B cell (primary cell): Measurements from ENCODE around the gene MBOAT1. TPM values are rescaled to one million over a fixed set of nuclear protein-coding genes. Genes with fewer than 3 reads are reported as not detected.

Experiments
- ATAC-seq: fragments of 200-7000 bp; cut with Tn5 transposase; one replicate; pipeline ENCODE4 v1.10.0; 2021; ENCODE audit warnings: low read depth, mild to moderate bottlenecking, moderate number of reproducible peaks, moderate library complexity
- CTCF ChIA-PET: fragments of 350-600 bp; sonication (Branson Sonifier 250); formaldehyde crosslinking; loops from one replicate; lab custom pipeline; 2021; ENCODE audit warnings: antibody characterized with exemption, inconsistent platforms; lab: Charles Lee
- POLR2A ChIA-PET: fragments of 350-600 bp; sonication (Branson Sonifier 250); formaldehyde crosslinking; loops from one replicate; lab custom pipeline; 2021; ENCODE audit warnings: antibody characterized with exemption; lab: Charles Lee
- DNase-seq: peaks from one replicate; pipeline ENCODE4 v3.0.0; 2013
- H2AFZ ChIP-seq: 2 replicates; pipeline ENCODE4 v1.6.1; 2012; ENCODE audit warnings: mild to moderate bottlenecking, low read depth, low read length; ENCODE audit not compliant: insufficient read depth, poor library complexity, severe bottlenecking
- H3K27ac ChIP-seq, 2 donors: 1 replicate in 1 of 2; 2 replicates in 1 of 2; pipeline ENCODE4 v1.5.1; 2012 to 2013; ENCODE audit warnings: low read length in 2 of 2, mild to moderate bottlenecking in 2 of 2, moderate library complexity in 1 of 2
- H3K27me3 ChIP-seq, 4 experiments: fragments of 200-600 bp in 1 of 4; sonication (generic) in 1 of 4; replicated peaks in 1 of 4; 1 replicate in 2 of 4; 2 replicates in 2 of 4; pipeline versions ENCODE4 v1.6.1 to v1.7.0; 2013 to 2016; ENCODE audit warnings: low read length in 3 of 4, mild to moderate bottlenecking in 2 of 4, mixed read lengths in 1 of 4, moderate library complexity in 1 of 4; ENCODE audit not compliant: insufficient read depth in 4 of 4, control insufficient read depth in 3 of 4; ENCODE audit errors: control extremely low read depth in 1 of 4
- H3K36me3 ChIP-seq, 2 experiments: replicated peaks in 1 of 2; 1 replicate in 1 of 2; 2 replicates in 1 of 2; pipeline versions ENCODE4 v1.6.1 to v1.7.1; 2013; ENCODE audit warnings: low read length in 1 of 2; ENCODE audit not compliant: insufficient read depth in 2 of 2, control insufficient read depth in 1 of 2; ENCODE audit errors: control extremely low read depth in 1 of 2, extremely low read depth in 1 of 2
- H3K4me1 ChIP-seq, 2 donors: fragments of 200-600 bp in 1 of 2; sonication (generic) in 1 of 2; 1 replicate in 1 of 2; 2 replicates in 1 of 2; pipeline versions ENCODE4 v1.5.1 to v1.6.1; 2013 to 2017; ENCODE audit warnings: low read length in 2 of 2; ENCODE audit not compliant: control insufficient read depth in 2 of 2, insufficient read depth in 2 of 2
- H3K4me2 ChIP-seq: replicated peaks from 2 replicates; pipeline ENCODE3; 2012; ENCODE audit warnings: mild to moderate bottlenecking, low read depth, low read length; ENCODE audit not compliant: poor library complexity, severe bottlenecking
- H3K4me3 ChIP-seq, 5 experiments: fragments of 200-600 bp in 1 of 5; sonication (generic) in 1 of 5; 1 replicate in 3 of 5; 2 replicates in 2 of 5; pipeline versions ENCODE4 v1.5.1 to v1.7.0; 2011 to 2016; ENCODE audit warnings: low read length in 4 of 5, mild to moderate bottlenecking in 4 of 5, low read depth in 2 of 5, control low read depth in 1 of 5, moderate library complexity in 1 of 5; ENCODE audit not compliant: insufficient read depth in 1 of 5; ENCODE audit errors: control extremely low read depth in 1 of 5, extremely low read depth in 1 of 5
- H3K79me2 ChIP-seq: fragments of 200-600 bp; sonication (generic); one replicate; pipeline ENCODE4 v1.6.0; 2016; ENCODE audit warnings: low read length; ENCODE audit not compliant: control insufficient read depth, insufficient read depth
- H3K9ac ChIP-seq: fragments of 200-600 bp; sonication (generic); 2 replicates; pipeline ENCODE4 v1.6.1; 2017; ENCODE audit warnings: mild to moderate bottlenecking, low read length, moderate library complexity
- H3K9me3 ChIP-seq, 3 donors: one replicate each; pipeline versions ENCODE4 v1.6.1 to v1.7.1; 2013; ENCODE audit warnings: low read length in 2 of 3; ENCODE audit not compliant: control insufficient read depth in 2 of 3, insufficient read depth in 1 of 3; ENCODE audit errors: control extremely low read depth in 1 of 3
- H4K20me1 ChIP-seq: 2 replicates; pipeline ENCODE4 v1.6.0; 2012; ENCODE audit warnings: mild to moderate bottlenecking, low read length; ENCODE audit not compliant: insufficient read depth, control insufficient read depth, poor library complexity, severe bottlenecking
- H3K27ac Mint-ChIP-seq: one replicate; pipeline ENCODE4 v1.8.0; 2021; ENCODE audit warnings: mixed read lengths
- H3K27me3 Mint-ChIP-seq: one replicate; pipeline ENCODE4 v1.8.0; 2021; ENCODE audit warnings: mixed read lengths
- H3K4me1 Mint-ChIP-seq: one replicate; pipeline ENCODE4 v1.8.0; 2021; ENCODE audit warnings: mixed read lengths
- H3K4me3 Mint-ChIP-seq: one replicate; pipeline ENCODE4 v1.8.0; 2021; ENCODE audit warnings: mixed read lengths
- H3K9me3 Mint-ChIP-seq: one replicate; pipeline ENCODE4 v1.8.0; 2022; ENCODE audit warnings: mixed read lengths; ENCODE audit not compliant: insufficient read depth
- EZH2 ChIP-seq: IDR thresholded peaks from 2 replicates; pipeline ENCODE4 v1.6.1; 2012; ENCODE audit warnings: borderline replicate concordance, low read depth, mild to moderate bottlenecking, moderate library complexity, low read length; ENCODE audit not compliant: insufficient read depth, poor library complexity, severe bottlenecking
- WGBS: methylation state at CpG from one replicate; pipeline ENCODE4 v1.1.5; 2013; ENCODE audit warnings: missing lambda C conversion rate; ENCODE audit not compliant: insufficient coverage; 5-methylcytosine and 5-hydroxymethylcytosine counted together
- intact Hi-C: fragments of 100-400 bp; cut with micrococcal nuclease; formaldehyde crosslinking; loops from one replicate; pipeline ENCODE4 v1.10.0; 2022
- polyA plus RNA-seq: library from polyadenylated mRNA; depleted of rRNA; stranded (reverse); fragments of >200 nt; gene quantifications from 2 replicates; pipeline ENCODE4 v1.2.3, GENCODE V29; 2012
- total RNA-seq, 2 donors: library from RNA; stranded (reverse); fragments of 120-200 nt in 1 of 2; gene quantifications; 1 replicate in 1 of 2; 2 replicates in 1 of 2; pipeline versions ENCODE4 v1.2.3 to v1.2.4, GENCODE V29; 2013 to 2022
- TF ChIP-seq, protein P1 (sequence below): fragments of 200-600 bp; IDR thresholded peaks from one replicate; pipeline ENCODE4 v1.8.0; 2022; ENCODE audit warnings: antibody characterized with exemption, mild to moderate bottlenecking

MBOAT1 gene
- total and polyA plus RNA-seq, 2 donors (not counting 1 experiment from before 2014, with no cell fraction given): 5.4 to 8.1 TPM

DNA sequence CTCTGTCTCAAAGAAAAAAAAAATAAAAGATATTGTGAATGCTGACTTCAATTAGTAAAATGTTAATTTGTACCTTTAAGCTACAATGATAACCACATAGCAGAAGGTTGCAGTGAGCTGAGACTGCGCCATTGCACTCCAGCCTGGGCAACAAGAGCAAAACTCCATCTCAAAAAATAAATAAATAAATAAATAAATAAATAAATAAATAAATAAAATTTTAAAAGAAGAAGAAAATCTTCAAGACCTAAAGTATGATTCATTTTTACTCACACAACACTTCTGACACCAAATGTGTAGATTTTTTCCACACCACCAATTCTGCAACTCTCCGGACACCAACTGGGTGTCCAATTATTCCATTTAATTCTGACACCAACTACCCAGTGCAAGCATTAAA, 28.8 kb upstream of the MBOAT1 start:
- Mint-ChIP-seq H3K4me3 (no peak overlapping the region), H3K27me3 (no peaks in the 10 kb centered on the region), H3K27ac (no peak overlapping the region), H3K9me3 (no peaks in the 10 kb centered on the region), H3K4me1 (no peaks in the 10 kb centered on the region)
- H3K9ac ChIP-seq: no peak overlapping the region
- H3K27me3 ChIP-seq: no peaks in the 10 kb centered on the region
- H3K4me3 ChIP-seq: no peak overlapping the region
- H3K79me2 ChIP-seq: no peaks in the 10 kb centered on the region
- ATAC-seq (no peak), DNase-seq (no peak)
- H3K4me2 ChIP-seq: no peak overlapping the region
- H3K9me3 ChIP-seq: no peaks in the 10 kb centered on the region
- WGBS: 100% methylated on average over 1 of the region's 2 CpGs
- H3K4me1 ChIP-seq: no peaks in the 10 kb centered on the region
- intact Hi-C loops: no loop called here
- H3K27ac ChIP-seq: no peak overlapping the region
- no peaks in the 10 kb centered on the region for H3K36me3 ChIP-seq
- ChIA-PET POLR2A (interaction anchor here (0.6 kb wide), 1 partner anchor 28 kb away, joined by 3 read pairs; no protein-coding TSS in a partner anchor), CTCF (no interaction called here)
- H4K20me1 ChIP-seq: no peaks in the 10 kb centered on the region
- TF ChIP-seq, protein P1, sequence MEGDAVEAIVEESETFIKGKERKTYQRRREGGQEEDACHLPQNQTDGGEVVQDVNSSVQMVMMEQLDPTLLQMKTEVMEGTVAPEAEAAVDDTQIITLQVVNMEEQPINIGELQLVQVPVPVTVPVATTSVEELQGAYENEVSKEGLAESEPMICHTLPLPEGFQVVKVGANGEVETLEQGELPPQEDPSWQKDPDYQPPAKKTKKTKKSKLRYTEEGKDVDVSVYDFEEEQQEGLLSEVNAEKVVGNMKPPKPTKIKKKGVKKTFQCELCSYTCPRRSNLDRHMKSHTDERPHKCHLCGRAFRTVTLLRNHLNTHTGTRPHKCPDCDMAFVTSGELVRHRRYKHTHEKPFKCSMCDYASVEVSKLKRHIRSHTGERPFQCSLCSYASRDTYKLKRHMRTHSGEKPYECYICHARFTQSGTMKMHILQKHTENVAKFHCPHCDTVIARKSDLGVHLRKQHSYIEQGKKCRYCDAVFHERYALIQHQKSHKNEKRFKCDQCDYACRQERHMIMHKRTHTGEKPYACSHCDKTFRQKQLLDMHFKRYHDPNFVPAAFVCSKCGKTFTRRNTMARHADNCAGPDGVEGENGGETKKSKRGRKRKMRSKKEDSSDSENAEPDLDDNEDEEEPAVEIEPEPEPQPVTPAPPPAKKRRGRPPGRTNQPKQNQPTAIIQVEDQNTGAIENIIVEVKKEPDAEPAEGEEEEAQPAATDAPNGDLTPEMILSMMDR: no peak
- TF ChIP-seq EZH2: no peak
- H2AFZ ChIP-seq: no peak overlapping the region

DNA sequence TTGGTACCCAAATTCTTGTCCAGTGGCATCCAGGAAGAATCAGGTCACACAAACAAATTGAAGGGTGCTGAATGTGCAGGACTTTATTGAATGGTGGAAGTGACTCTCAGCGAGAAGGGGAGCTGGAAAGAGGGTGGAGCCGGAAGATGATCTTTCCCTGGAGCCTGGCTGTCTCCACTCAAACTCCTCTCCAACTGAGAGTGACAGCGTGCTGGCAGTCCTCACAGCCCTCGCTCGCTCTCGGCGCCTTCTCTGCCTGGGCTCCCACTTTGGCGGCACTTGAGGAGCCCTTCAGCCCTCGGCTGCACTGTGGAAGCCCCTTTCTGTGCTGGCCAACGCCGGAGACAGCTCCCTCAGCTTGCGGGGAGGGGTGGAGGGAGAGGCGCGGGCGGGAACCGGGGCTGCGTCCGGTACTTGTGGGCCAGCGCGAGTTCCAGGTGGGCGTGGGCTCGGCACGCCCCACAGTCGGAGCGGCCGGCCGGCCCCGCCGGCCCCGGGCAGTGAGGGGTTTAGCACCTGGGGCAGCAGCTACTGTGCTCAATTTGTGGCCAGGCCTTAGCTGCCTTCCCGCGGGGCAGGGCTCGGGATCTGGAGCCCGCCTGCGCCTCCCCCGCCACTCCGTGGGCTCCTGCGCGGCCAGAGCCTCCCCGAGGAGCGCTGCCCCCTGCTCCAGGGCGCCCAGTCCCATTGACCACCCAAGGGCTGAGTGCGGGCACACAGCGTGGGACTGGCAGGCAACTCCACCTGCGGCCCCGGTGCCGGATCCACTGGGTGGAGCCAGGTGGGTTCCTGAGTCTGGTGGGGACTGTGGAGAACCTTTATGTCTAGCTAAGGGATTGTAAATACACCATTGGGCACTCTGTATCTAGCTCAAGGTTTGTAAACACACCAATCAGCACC, 26.7 kb upstream of the MBOAT1 start:
- H3K9me3 ChIP-seq: no peaks in the 10 kb centered on the region
- no peak overlapping the region for H3K9ac ChIP-seq
- POLR2A ChIA-PET: no interaction called here
- H3K79me2 ChIP-seq: no peaks in the 10 kb centered on the region
- Mint-ChIP-seq H3K9me3 (no peaks in the 10 kb centered on the region), H3K4me1 (no peaks in the 10 kb centered on the region), H3K27me3 (peaks cover 2% of the 10 kb centered on the region), H3K27ac (no peak overlapping the region), H3K4me3 (no peak overlapping the region)
- H3K4me3 ChIP-seq: no peak overlapping the region
- ATAC-seq: no peak
- no peaks in the 10 kb centered on the region for H3K36me3 ChIP-seq
- H2AFZ ChIP-seq: no peak overlapping the region
- 95% methylated on average over 46 of the region's 47 CpGs for WGBS
- H3K27me3 ChIP-seq: no peaks in the 10 kb centered on the region
- no peak for TF ChIP-seq EZH2
- TF ChIP-seq, protein P1: no peak
- CTCF ChIA-PET: no interaction called here
- no peak for DNase-seq
- H3K27ac ChIP-seq: no peak overlapping the region
- intact Hi-C loops: no loop called here
- no peaks in the 10 kb centered on the region for H3K4me1 ChIP-seq
- H3K4me2 ChIP-seq: no peak overlapping the region
- H4K20me1 ChIP-seq: no peaks in the 10 kb centered on the region
